Tongue (tissue), 2 donors: ENCODE data around the gene PCDHB11. TPM values are rescaled to one million over a fixed set of nuclear protein-coding genes. Genes with fewer than 3 reads are reported as not detected.
"Not testable (repeated sequence)": the region's sequence is repeated elsewhere in the genome, so short reads cannot be mapped to it uniquely, and the experiment has no call there.

Experiments
- DNase-seq: peaks from one replicate; pipeline ENCODE4 v3.0.0-alpha.2; 2015
- total RNA-seq: library from RNA; depleted of rRNA; stranded (reverse); fragments of >200 nt; gene quantifications from one replicate; pipeline ENCODE4 v1.2.3, GENCODE V29; 2014

Gene PCDHB11
- total RNA-seq, 1 donor from 2014 or later: 5.9 TPM

GRCh38 chr5:141186897-141187512 lies 12.4 kb upstream of the PCDHB11 start, which contains the start of gene PCDHB9:
PCDHB9 (plus strand) TSS chr5:141187161; CDS start chr5:141187319, 158 bp downstream.
- DNase-seq: peak; percentile 20

DNA sequence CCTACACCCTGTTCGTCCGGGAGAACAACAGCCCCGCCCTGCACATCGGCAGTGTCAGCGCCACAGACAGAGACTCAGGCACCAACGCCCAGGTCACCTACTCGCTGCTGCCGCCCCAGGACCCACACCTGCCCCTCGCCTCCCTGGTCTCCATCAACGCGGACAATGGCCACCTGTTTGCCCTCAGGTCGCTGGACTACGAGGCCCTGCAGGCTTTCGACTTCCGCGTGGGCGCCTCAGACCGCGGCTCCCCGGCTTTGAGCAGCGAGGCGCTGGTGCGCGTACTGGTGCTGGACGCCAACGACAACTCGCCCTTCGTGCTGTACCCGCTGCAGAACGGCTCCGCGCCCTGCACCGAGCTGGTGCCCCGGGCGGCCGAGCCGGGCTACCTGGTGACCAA lies 10.7 kb upstream of the PCDHB11 start:
- DNase-seq: not testable (repeated sequence)

- DNase-seq: not testable (repeated sequence)
Measured at GRCh38 chr5:141189131-141189530, 10.3 kb upstream of the PCDHB11 start.

DNA sequence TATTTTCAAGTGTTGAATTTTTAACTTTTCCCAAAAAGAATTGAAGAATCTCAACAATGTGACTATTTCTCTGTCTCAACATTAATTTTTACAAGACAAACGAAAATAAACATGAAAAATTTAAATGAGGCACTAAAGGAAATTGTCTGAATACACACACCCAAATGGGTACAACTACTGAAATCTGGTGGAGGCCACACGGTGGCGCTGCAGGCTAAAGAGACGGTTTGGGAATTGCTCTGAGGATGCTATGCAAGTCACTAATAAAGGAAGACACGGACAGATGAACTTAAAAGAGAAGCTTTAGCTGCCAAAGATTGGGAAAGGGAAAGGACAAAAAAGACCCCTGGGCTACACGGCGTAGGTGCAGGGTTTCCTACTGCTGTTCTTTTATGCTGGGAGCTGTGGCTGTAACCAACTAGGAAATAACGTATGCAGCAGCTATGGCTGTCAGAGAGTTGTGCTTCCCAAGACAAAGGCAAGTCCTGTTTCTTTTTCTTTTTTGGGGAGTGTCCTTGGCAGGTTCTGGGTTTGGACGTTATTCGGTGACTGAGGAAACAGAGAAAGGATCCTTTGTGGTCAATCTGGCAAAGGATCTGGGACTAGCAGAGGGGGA lies 7.2 kb upstream of the PCDHB11 start, which contains the start of gene PCDHB10:
Gene PCDHB10, plus strand, starts transcription at position 244 of the 616 bp plus-strand sequence. Its CDS starts 200 bp downstream, at position 444.
- peak; percentile 25 for DNase-seq

- DNase-seq: not testable (repeated sequence)
Measured at GRCh38 chr5:141194332-141194731, 5.1 kb upstream of the PCDHB11 start.

DNA sequence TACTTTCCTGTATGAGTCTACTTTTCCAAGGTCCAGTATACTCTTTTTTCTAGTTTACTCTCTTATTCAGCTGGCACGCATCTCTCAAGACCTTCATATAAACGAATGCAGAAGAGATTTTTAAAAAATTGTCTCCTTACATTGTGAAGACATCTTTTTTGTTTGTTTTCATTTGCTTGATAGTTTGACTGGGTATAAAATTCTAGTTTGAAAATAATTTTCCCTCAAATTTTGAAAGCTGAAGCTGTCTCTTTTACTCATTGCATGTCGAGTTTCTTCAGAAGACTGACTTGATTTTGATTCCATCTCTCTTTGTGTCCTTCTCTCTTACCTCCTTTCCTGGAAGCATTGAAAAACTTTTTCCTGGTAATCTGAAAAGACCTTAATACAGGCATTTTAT lies 3.1 kb upstream of the PCDHB11 start:
- no peak for DNase-seq

DNA sequence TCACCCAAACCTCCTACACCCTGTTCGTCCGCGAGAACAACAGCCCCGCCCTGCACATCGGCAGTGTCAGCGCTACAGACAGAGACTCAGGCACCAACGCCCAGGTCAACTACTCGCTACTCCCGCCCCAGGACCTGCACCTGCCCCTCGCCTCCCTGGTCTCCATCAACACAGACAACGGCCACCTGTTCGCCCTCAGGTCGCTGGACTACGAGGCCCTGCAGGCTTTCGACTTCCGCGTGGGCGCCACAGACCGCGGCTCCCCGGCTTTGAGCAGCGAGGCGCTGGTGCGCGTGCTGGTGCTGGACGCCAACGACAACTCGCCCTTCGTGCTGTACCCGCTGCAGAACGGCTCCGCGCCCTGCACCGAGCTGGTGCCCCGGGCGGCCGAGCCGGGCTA lies 1.7 kb downstream of the PCDHB11 start:
- DNase-seq: not testable (repeated sequence)

DNA sequence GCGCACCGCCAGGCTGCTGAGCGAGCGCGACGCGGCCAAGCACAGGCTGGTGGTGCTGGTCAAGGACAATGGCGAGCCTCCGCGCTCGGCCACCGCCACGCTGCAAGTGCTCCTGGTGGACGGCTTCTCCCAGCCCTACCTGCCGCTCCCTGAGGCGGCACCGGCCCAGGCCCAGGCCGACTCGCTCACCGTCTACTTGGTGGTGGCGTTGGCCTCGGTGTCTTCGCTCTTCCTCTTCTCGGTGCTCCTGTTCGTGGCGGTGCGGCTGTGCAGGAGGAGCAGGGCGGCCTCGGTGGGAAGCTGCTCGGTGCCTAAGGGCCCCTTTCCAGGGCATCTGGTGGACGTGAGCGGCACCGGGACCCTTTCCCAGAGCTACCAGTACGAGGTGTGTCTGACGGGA lies 2.2 kb downstream of the PCDHB11 start:
- not testable (repeated sequence) for DNase-seq

- DNase-seq: peak; percentile 15
Measured at GRCh38 chr5:141208478-141208877, 9.1 kb downstream of the PCDHB11 start, which contains the start of gene PCDHB12. PCDHB12 (plus strand) TSS chr5:141208719; CDS start chr5:141208908, 189 bp downstream.

DNA sequence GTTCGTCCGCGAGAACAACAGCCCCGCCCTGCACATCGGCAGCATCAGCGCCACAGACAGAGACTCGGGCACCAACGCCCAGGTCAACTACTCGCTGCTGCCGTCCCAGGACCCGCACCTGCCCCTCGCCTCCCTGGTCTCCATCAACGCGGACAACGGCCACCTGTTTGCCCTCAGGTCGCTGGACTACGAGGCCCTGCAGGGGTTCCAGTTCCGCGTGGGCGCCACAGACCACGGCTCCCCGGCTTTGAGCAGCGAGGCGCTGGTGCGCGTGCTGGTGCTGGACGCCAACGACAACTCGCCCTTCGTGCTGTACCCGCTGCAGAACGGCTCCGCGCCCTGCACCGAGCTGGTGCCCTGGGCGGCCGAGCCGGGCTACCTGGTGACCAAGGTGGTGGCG lies 10.9 kb downstream of the PCDHB11 start:
- not testable (repeated sequence) for DNase-seq

GRCh38 chr5:141210849-141211248 lies 11.4 kb downstream of the PCDHB11 start:
- DNase-seq: not testable (repeated sequence)

DNA sequence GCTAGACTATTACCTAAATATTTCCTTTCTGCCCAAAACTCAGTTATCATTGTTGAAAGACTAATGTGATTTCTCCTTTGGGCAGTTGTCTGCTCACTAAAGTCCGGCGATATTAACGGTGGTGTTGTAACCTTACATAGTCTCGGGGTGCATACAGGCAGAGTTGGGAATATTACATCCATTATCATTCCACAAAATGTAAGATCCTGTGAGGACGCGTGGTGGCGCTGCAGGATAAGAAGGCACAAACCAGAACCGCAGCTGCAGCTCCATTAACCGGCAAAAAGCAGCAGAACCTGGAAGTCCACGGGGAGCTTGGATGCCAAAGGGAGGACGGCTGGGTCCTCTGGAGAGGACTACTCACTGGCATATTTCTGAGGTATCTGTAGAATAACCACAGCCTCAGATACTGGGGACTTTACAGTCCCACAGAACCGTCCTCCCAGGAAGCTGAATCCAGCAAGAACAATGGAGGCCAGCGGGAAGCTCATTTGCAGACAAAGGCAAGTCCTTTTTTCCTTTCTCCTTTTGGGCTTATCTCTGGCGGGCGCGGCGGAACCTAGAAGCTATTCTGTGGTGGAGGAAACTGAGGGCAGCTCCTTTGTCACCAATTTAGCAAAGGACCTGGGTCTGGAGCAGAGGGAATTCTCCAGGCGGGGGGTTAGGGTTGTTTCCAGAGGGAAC lies 14.4 kb downstream of the PCDHB11 start, which contains the start of gene PCDHB13:
Gene PCDHB13, plus strand, starts transcription at position 264 of the 684 bp plus-strand sequence. Its CDS starts 205 bp downstream, at position 469.
- DNase-seq: peak; percentile 31

- not testable (repeated sequence) for DNase-seq
Measured at GRCh38 chr5:141214583-141214982, 15.2 kb downstream of the PCDHB11 start.

GRCh38 chr5:141215504-141215903 lies 16.1 kb downstream of the PCDHB11 start:
- not testable (repeated sequence) for DNase-seq

DNA sequence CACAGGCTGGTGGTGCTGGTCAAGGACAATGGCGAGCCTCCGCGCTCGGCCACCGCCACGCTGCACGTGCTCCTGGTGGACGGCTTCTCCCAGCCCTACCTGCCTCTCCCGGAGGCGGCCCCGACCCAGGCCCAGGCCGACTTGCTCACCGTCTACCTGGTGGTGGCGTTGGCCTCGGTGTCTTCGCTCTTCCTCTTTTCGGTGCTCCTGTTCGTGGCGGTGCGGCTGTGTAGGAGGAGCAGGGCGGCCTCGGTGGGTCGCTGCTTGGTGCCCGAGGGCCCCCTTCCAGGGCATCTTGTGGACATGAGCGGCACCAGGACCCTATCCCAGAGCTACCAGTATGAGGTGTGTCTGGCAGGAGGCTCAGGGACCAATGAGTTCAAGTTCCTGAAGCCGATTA lies 16.6 kb downstream of the PCDHB11 start:
- not testable (repeated sequence) for DNase-seq

DNA sequence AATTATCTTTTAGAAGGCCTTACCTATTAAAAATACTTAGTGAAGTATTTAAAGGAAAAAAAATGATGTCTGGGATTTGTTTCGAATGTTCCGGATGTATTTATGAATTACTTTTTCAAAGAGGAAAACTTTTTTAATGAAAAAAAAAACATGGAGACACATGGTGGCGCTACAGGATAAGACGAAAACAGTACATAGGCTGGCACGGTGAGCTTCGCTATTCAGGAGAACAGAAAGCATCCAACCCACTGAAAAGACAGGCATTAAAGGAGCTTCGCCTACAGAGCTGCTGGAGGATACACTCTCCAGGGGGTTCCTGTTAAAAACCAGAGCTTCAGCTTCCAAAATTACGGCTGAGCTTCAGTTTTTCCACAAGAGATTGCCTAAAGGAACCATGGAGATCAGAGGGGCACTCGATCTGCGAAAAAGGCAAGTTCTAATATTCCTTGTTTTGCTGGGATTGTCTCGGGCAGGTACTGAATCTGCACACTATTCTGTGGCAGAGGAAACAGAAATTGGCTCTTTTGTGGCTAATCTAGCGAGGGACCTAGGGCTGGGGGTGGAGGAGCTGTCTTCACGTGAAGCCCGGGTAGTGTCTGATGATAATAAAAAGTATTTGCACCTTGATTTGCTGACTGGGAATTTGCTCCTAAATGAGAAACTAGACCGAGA lies 23.8 kb downstream of the PCDHB11 start, which contains the start of gene PCDHB14:
Gene PCDHB14, plus strand, starts transcription at position 232 of the 672 bp plus-strand sequence. Its CDS starts 163 bp downstream, at position 395.
- peak; percentile 46 for DNase-seq

GRCh38 chr5:141224844-141225243 lies 25.4 kb downstream of the PCDHB11 start:
- DNase-seq: not testable (repeated sequence)

- not testable (repeated sequence) for DNase-seq
Measured at GRCh38 chr5:141225421-141225820, 26.0 kb downstream of the PCDHB11 start.

- peak; percentile 41 for DNase-seq
Measured at GRCh38 chr5:141234109-141234667, 34.8 kb downstream of the PCDHB11 start.

DNA sequence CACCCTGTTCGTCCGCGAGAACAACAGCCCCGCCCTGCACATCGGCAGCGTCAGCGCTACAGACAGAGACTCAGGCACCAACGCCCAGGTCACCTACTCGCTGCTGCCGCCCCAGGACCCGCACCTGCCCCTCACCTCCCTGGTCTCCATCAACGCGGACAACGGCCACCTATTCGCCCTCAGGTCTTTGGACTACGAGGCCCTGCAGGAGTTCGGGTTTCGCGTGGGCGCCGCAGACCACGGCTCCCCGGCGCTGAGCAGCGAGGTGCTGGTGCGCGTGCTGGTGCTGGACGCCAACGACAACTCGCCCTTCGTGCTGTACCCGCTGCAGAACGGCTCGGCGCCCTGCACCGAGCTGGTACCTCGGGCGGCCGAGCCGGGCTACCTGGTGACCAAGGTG lies 36.5 kb downstream of the PCDHB11 start:
- not testable (repeated sequence) for DNase-seq

DNA sequence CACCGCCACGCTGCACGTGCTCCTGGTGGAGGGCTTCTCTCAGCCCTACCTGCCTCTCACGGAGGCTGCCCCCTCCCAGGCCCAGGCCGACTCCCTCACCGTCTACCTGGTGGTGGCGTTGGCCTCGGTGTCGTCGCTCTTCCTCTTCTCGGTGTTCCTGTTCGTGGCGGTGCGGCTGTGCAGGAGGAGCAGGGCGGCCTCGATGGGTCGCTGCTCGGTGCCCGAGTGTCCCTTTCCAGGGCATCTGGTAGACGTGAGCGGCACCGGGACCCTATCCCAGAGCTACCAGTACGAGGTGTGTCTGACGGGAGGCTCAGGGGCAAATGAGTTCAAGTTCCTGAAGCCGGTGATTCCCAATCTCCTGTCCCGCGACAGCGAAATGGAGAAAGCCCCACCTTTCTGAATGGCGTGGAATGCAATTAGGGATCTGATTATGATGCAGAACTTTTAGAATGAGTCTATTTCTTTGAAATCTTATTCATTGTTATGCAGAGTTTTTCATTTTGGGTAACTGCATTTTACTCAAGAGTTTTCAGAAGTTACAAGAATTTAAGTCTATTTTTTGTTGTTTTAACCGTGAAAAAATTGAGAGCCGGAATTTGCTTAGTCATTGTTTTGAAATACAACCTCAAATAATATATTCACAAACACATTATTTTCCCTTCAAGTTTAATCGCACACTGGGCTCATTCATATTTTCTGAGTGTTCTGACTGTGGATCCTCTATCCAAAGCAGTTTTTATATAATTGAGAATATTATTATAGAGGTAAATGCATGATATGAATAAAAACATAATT lies 37.3 kb downstream of the PCDHB11 start:
- DNase-seq: no peak
